Colonic mucosa (tissue), 4 donors: Measurements from ENCODE around the gene CST9. TPM values are rescaled to one million over a fixed set of nuclear protein-coding genes. Genes with fewer than 3 reads are reported as not detected.

Experiments used
- DNase-seq: peaks from one replicate; pipeline ENCODE4 v3.0.0-alpha.2; 2020
- H3K27ac ChIP-seq: fragments of 200-600 bp; one replicate; pipeline ENCODE4 v1.8.0; 2021
- H3K27me3 ChIP-seq: fragments of 200-600 bp; one replicate; pipeline ENCODE4 v1.8.0; 2021
- H3K36me3 ChIP-seq: fragments of 200-600 bp; one replicate; pipeline ENCODE4 v1.8.0; 2021
- H3K4me1 ChIP-seq: fragments of 200-600 bp; one replicate; pipeline ENCODE4 v1.8.0; 2021; ENCODE audit warnings: mild to moderate bottlenecking
- H3K4me3 ChIP-seq: fragments of 200-600 bp; one replicate; pipeline ENCODE4 v1.8.0; 2021
- H3K9ac ChIP-seq, 2 donors: one replicate each; pipeline ENCODE4 v1.7.0; 2013; ENCODE audit warnings: control low read depth in 2 of 2, low read depth in 2 of 2, low read length in 2 of 2
- H3K9me3 ChIP-seq: fragments of 200-600 bp; one replicate; pipeline ENCODE4 v1.8.0; 2021
- CTCF ChIP-seq: fragments of 200-600 bp; IDR thresholded peaks from one replicate; pipeline ENCODE4 v1.8.0; 2022; ENCODE audit warnings: antibody characterized with exemption, mild to moderate bottlenecking
- intact Hi-C: fragments of 100-400 bp; cut with DNase I; formaldehyde crosslinking; loops from one replicate; pipeline ENCODE4 v1.14.1; 2022
- total RNA-seq, 2 donors: library from RNA; stranded (reverse); fragmentation: NEBNext Ultra II Directional in 1 of 2; extraction: Animal tissue kit (Norgen Biotek cat#: 25700) in 1 of 2; gene quantifications; one replicate each; pipeline ENCODE4 v1.2.1, GENCODE V29; 2021
- donor health status: healthy.
- donor health status: DM: no; HTN: no; CAD: no.
- donor health status: DM: no; HTN: no; CAD: no.

CST9 gene
- total RNA-seq, 2 donors from 2014 or later, result not detected

GRCh38 chr20:23569570-23569969, 36.1 kb downstream of the CST9 start:
- Histone ChIP-seq H3K9me3 (no peaks in the 10 kb centered on the region), H3K4me3 (no peak overlapping the region), H3K4me1 (no peaks in the 10 kb centered on the region), H3K9ac (no peak overlapping the region), H3K27ac (no peak overlapping the region), H3K27me3 (no peaks in the 10 kb centered on the region), H3K36me3 (no peaks in the 10 kb centered on the region)
- DNase-seq, result no peak
- intact Hi-C loops, result no loop called here
- no peak for TF ChIP-seq CTCF

- no peaks in the 10 kb centered on the region for H3K9me3 ChIP-seq
- H3K4me1 ChIP-seq, result no peaks in the 10 kb centered on the region
- intact Hi-C loops, result no loop called here
- no peak for DNase-seq
- H3K27ac ChIP-seq, result no peak overlapping the region
- H3K4me3 ChIP-seq, result no peak overlapping the region
- H3K36me3 ChIP-seq, result no peaks in the 10 kb centered on the region
- H3K27me3 ChIP-seq, result no peaks in the 10 kb centered on the region
- H3K9ac ChIP-seq, result no peak overlapping the region
- TF ChIP-seq CTCF, result no peak
Measured at GRCh38 chr20:23568971-23569330, 36.8 kb downstream of the CST9 start.

- intact Hi-C loops, result no loop called here
- Histone ChIP-seq H3K27ac (no peak within 1 kb of the TSS), H3K4me1 (no peaks in the 10 kb centered on the region), H3K36me3 (no peaks in the 10 kb centered on the region), H3K27me3 (no peaks in the 10 kb centered on the region), H3K4me3 (no peak within 1 kb of the TSS), H3K9ac (no peak within 1 kb of the TSS), H3K9me3 (no peaks in the 10 kb centered on the region)
- no peak for TF ChIP-seq CTCF
- no peak for DNase-seq
Measured at GRCh38 chr20:23568320-23568970, 37.3 kb downstream of the CST9 start, which contains the start of gene CST9L. CST9L (minus strand) TSS chr20:23568484; CDS start chr20:23568450, 34 bp downstream.

- H3K27ac ChIP-seq, result no peak overlapping the region
- intact Hi-C loops, result no loop called here
- H3K9ac ChIP-seq, result no peak overlapping the region
- H3K4me3 ChIP-seq, result no peak overlapping the region
- H3K27me3 ChIP-seq, result no peaks in the 10 kb centered on the region
- TF ChIP-seq CTCF, result no peak
- H3K9me3 ChIP-seq, result no peaks in the 10 kb centered on the region
- DNase-seq, result no peak
- no peaks in the 10 kb centered on the region for H3K36me3 ChIP-seq
- no peaks in the 10 kb centered on the region for H3K4me1 ChIP-seq
Measured at GRCh38 chr20:23566199-23566932, 39.4 kb downstream of the CST9 start.

- Histone ChIP-seq H3K36me3 (no peaks in the 10 kb centered on the region), H3K9me3 (no peaks in the 10 kb centered on the region)
- no peak for DNase-seq
Measured at GRCh38 chr20:23565503-23566045, 40.1 kb downstream of the CST9 start.

More at GRCh38 chr20:23565503-23566045, 40.1 kb downstream of the CST9 start:
- Histone ChIP-seq H3K9ac (no peak overlapping the region), H3K4me3 (no peak overlapping the region), H3K27me3 (no peaks in the 10 kb centered on the region), H3K27ac (no peak overlapping the region), H3K4me1 (no peaks in the 10 kb centered on the region)
- no peak for TF ChIP-seq CTCF
- intact Hi-C loops, result no loop called here
